Kidney glomerular epithelial cell (primary cell): ENCODE measurements around the gene OPN1LW.
"Not testable (repeated sequence)": the region's sequence is repeated elsewhere in the genome, so short reads cannot be mapped to it uniquely, and the experiment has no call there.

Source experiments
- DNase-seq: peaks from one replicate; lab custom pipeline; 2025; lab: John Stamatoyannopoulos, UW

Gene OPN1LW

DNA sequence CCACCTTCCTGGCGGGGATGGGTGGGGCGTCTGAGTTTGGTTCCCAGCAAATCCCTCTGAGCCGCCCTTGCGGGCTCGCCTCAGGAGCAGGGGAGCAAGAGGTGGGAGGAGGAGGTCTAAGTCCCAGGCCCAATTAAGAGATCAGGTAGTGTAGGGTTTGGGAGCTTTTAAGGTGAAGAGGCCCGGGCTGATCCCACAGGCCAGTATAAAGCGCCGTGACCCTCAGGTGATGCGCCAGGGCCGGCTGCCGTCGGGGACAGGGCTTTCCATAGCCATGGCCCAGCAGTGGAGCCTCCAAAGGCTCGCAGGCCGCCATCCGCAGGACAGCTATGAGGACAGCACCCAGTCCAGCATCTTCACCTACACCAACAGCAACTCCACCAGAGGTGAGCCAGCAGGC is at the start of gene OPN1LW:
OPN1LW (plus strand) TSS at position 234 of the 400 bp plus-strand sequence; CDS start at position 275, 41 bp downstream.
- not testable (repeated sequence) for DNase-seq

GRCh38 chrX:154094833-154095232 is 49.2 kb upstream of the OPN1LW start:
- no peak for DNase-seq

DNA sequence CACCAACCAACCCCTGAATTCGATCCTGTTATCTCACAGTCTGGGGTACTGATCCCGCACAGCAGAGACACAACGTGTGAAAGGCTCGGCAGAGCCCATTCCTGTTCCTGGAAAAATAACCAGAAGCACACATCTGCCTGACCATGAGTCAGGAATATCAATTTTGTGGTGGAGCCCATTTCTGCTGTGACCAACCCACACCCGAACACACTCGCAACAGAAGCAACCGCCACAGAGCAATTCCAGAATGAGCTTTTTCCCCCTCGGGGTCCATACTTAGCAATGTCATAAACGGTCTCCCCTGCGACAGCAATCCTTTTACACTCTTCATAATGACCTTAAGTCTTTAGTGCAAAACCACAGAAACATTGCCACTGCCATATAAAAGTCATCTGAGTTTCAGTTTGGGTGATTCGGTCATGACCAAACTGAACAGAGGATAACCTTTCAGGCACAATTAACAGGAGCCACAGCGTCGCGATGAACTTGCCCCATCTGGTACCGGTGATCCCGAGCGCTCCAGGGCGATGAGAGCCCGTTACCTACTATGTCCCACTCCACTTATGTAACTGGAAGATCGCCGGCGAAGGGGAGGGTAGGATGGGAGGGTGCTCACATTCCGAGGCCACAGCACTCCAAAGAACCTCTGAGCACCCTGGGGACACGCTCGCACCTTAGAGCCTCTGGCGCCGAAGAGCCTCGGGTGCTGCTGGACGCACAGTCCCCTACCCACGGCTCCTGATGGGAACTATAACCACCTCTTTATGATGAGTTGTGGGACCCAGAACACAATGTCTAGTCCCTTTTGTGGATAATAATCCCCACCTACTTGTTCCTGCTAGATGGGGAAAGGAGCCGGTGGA is 47.7 kb upstream of the OPN1LW start:
- DNase-seq: no peak

DNA sequence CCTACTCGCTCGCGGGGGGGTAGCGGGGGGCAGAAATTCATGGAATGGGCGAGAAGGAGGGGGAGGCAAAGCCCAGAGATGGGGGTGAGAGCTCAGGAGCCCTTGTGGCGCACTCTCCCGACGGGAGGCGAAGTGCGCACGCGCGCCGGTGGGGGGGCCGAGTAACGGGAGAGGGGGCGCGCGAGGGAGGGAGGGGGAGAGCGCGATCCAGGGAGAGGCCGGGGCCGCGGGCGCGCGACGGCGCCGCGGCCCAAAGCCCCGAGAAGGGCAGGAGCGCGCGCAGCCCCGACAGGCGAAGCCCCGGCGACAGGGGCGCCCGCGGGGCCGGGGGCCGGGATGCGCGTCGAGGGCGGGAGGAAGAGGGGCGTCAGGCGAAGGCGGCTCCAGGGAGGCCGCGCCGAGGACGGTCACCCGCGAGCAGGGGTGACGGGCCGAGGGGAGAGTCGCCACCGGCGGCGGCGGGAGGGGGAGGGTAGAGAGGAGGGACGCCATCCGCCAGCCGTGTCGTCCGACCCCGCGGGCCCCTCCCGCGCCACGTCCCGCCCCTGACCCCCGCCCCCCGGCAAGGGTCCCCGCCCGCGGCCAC is 46.9 kb upstream of the OPN1LW start:
- DNase-seq: peak; percentile 27

DNA sequence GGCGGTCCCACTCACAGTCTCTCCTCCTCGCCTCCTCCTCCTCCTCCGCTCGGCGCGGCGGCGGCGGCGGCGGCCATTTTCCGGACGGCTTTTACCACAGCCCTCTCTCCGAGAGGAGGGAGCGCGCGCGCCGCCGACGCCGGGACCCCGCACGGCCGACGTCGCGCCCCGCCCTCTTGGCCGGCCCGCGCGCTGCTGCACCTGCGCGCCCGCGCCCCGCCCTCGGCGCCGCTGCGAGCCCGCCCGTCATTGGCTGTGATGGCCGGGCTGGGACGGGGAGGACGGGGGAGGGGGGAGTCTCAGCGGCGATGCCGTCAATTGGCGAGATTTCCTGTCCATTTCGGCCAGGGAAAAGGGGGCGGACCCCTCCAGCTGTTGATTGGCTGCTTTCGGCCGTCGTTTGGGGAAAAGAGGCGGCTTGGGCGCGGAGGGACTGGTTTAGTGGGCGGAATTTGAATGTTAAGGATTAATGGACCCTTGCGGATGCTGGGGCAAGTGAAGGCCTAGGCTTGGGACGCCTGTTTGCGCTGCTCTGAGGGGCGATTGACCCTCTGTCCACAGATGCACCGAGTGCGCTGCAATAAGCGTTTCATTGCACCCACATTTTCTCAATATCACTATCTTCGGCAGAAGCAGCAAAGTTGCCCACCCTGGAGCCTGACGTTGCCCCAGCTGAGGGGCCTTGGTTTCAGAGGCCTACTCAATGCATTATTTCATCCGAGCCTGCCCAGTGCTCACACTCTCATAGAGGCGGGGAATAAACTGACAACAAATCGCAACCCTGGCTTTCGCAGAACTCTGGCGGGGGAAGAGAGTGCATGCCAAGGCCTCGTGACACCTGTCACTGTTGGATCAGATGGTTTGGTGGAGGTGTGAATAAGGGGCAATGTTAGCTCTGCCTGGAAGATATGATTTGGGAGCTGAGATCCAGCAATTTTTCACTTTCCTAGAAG is 46.2 kb upstream of the OPN1LW start, which contains the start of gene MECP2:
MECP2 (minus strand) TSS at position 129 of the 953 bp plus-strand sequence.
- peak; percentile 65 for DNase-seq

DNA sequence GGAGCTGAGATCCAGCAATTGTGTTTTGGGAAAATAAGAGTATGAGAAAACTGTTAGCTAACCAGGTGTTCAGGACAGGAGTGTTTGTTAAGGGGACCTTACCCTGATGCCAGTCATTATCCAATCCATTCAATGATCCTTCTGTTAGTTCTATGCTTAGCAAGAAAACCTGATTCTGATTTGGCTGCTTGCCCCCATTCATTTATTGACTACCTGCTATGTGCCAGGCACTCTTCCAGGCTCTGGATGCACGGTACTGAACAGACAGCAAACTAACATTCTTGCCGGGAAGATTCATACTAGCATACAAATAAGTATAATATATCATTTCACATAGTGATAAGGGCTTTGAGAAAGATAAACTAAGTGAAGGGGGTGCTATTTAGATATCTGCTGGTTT is 45.5 kb upstream of the OPN1LW start:
- no peak for DNase-seq

DNA sequence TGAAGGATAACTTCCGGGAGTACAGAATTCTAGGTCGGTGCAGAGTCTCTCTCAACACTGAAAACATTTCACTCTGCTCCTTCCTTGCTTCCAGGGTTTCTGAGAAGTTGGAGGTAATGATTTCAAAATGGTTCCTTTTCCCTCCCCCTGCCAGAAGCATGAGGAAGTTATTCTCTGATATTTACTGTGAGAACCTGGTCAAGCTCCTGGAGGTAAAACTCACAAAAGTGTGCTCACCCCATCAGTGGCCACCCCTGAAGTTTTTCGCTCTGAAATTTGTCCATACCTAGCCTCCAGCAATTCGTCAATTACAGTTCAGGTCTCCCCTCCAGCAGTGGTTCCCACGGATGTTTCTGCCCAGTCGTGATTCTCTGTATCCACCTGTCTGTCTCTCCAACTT is 30.3 kb upstream of the OPN1LW start:
- no peak for DNase-seq

DNA sequence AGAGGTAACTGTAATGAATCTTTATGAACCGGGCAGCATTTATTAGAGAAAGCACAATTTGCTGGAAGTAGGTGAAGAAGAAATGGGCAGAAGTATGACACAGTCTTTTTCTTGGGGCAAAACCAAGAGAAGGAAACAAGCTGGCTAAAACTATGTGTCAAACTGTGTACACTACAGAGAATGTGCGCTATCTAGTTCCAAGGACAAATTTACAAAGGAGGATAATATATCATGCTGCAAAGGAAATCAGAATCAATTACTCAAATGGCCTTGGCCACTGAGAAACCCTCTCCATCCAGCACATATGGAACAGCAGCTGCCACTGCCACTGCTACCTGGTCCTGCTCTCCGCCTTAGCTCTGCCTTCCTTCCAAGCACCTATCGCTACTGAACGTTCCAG is 29.4 kb upstream of the OPN1LW start:
- no peak for DNase-seq

- no peak for DNase-seq
Observed at GRCh38 chrX:154115071-154115470, 29.0 kb upstream of the OPN1LW start.

DNA sequence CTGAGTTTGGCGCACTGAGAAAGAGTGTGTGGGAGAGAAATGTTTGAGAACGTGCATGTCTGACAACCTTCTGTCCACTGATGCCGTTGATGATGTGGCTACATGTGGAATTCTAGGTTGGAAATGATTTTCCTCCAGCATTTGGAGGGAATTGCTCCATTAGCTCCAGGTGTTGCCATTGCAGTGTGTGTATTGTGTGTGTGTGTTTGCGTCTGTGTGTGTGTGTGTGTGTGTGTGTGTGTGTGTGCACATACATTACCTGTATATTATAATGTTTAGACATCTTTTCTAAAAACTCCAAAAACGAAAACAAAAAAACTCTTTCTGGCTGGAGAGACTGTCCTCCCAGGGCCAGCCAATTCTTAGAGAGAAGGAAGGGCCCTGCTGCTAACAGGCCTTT is 28.3 kb upstream of the OPN1LW start:
- DNase-seq: no peak

DNA sequence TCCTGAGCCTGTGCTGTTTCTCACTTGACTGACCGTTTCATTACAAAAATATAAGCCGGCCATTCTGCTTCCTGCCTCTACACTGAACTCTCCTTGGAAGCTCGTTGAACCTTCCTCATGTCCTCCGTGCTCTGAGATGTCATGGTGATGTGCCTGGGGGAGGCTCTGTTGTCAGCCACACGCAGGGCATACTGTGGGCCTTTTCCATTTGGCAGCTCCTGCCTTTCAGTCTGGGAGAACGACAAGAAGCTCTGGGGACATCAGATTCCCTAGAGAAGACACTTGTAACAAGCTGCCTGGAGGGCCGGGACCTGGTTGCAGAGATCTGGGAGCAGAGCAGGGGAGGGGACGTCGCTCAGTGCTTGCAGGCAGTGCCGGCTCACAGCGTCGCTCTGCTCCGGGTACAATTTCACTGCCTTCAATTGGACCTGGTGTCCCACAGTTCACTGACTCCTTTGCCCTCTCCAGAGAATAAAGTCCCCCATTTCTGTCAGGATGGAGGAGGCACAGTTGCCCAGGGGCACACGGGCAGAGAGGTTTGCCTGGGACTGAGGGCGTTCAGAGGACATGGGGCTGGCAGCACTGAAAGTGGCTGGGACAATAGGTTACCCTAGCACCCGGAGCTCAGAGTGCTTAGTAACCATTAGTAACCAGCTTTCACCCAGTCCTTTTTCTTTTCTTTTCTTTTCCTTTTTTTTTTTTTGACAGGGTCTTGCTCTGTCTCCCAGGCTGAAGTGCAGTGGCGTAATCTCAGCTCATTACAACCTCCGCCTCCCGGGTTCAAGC is 27.4 kb upstream of the OPN1LW start:
- no peak for DNase-seq

- no peak for DNase-seq
Observed at GRCh38 chrX:154117566-154117965, 26.5 kb upstream of the OPN1LW start.

DNA sequence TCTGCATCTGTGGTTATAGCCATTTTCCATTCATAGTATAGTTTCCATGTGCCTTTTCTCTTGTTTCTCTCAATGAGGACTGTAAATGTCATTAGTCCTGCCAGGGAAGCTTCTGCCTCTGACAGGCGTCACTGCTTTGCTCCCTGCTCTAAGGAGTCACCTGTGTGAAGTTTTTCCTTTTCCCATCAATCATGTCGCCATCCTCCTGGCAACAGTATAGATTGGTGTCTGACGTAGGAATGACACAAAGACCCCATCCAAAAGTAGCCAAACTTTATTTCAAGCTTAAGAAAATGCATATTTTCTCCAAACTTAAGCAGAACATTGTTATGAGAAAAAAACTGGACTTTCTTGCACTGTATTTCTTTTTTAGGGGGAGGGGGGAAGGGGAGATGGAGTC is 23.5 kb upstream of the OPN1LW start:
- DNase-seq: no peak

DNA sequence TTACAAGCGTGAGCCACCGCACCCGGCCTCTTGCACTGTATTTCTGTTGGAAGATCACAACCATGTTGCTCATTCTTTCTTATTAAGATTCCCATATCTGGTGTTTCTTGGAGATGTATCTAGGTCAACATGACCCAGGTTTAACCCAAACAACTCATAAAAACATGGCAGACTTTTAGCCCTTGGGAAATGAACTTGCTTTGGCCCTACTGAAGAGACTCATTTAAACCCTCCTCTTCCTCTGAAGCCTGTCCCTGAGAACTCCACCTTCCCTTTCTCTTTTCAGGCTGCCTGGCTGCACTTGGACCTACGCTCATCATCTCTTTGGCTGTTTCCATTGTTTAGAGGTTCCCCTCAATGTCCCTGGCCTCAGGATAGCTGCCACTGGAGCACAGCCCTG is 22.8 kb upstream of the OPN1LW start:
- no peak for DNase-seq

DNA sequence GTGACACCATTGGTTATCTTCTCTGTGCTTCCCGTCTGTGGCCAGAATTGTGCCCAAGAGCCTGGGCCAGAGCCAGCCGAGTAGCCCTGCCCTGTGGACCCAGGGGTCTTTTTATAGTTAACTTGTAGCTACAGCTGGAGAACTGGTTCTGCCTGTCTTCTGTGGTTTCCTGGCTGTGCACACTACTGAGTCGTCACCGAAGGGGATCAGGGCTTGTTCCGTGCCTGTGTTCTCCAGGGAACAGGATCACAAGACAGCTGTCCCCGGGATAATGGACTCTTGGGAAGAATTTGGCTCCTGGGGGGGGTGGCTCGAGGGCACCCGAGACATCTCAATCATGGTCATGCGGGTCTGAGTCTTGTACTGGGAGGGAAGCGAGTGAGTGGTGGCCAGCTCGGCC is 22.1 kb upstream of the OPN1LW start:
- DNase-seq: no peak

DNA sequence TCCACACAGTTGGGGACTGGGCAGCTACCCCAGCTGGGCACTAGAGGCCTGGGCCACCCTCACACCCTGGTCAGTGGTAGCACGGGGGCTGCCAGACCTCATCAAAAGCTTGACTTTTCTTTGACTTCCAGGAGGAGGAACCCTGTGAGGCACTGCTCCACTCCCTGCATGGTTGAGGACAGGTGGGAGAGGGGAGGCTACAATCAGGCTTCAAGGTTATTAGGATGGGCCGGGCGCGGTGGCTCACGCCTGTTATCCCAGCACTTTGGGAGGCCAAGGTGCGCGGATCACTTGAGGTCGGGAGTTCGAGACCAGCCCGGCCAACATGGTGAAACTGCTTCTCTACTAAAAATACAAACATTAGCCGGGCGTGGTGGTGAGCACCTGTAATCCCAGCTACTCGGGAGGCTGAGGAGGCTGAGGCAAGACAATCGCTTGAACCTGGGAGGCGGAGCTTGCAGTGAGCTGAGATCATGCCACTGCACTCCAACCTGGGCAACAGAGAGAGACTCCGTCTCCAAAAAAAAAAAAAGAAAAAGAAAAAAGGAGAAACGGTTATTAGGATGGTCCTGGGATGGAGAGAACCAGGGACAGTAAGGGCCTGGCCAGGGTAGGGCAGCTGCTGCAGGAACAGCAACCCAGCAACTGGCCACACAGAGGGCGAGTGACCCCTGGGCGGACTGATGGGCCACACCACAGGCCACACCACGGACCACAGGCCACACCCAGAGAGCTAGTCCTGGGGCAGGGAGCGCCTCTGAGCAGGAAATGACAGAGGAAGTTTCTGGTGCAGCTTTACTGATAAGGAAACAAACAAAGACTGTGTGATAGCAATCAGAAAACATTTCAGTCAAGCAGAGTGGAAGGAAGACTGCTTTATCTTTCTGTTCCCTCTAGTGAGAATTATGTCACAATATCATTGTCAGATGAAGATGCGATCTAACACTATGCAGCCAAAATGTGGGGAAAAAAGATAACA is 20.5 kb upstream of the OPN1LW start:
- no peak for DNase-seq

GRCh38 chrX:154125391-154126040 is 18.5 kb upstream of the OPN1LW start:
- DNase-seq: no peak

DNA sequence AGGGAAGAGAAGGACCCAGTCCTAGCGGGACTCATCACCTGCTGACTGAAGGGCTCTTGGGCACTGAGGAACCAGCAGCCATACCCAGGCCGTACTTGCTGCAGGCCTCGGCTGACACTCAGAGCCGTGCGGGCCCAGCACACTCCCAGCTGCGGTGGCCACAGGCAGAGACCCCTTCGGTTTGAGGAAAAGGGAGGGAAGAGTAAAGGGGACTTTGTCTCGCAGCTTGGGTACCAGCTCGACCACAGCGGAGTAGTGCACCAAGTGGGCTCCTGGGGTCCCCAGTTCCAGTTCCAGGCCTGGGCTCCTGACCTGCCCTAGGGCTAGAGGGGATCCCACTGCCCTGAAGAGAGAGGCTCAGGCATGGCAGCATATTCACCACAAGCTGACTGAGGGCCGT is 17.9 kb upstream of the OPN1LW start:
- no peak for DNase-seq

GRCh38 chrX:154131955-154132354 is 12.1 kb upstream of the OPN1LW start:
- no peak for DNase-seq

- DNase-seq: no peak
Observed at GRCh38 chrX:154132366-154132765, 11.7 kb upstream of the OPN1LW start.
